Measurements from ENCODE around the gene NAXE.

DNA sequence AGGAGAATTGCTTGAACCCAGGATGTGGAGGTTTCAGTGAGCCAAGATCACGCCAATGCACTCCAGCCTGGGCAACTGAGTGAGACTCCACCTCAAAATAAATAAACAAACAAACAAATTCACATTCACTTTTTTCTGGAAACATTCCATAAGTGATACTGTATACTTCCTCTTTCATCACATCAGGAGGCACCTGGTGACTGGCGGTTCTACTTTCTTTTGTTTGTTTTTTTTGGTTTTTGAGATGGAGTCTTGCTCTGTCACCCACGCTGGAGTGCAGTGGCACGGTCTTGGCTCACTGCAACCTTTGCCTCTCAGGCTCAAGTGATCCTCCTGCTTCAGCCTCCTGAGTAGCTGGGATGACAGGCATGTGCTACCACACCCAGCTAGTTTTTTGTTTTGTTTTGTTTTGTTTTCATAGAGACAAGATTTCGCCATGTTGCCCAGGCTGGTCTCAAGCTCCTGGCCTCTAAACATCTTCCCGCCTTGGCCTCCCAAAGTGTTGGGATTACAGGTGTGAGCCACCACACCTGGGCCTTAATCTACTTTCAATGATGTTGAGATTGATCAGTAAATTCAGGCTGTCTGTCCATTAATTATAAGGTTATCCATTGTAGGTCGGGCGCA is 38.4 kb downstream of the NAXE start:
- TF ChIP-seq, protein P1, sequence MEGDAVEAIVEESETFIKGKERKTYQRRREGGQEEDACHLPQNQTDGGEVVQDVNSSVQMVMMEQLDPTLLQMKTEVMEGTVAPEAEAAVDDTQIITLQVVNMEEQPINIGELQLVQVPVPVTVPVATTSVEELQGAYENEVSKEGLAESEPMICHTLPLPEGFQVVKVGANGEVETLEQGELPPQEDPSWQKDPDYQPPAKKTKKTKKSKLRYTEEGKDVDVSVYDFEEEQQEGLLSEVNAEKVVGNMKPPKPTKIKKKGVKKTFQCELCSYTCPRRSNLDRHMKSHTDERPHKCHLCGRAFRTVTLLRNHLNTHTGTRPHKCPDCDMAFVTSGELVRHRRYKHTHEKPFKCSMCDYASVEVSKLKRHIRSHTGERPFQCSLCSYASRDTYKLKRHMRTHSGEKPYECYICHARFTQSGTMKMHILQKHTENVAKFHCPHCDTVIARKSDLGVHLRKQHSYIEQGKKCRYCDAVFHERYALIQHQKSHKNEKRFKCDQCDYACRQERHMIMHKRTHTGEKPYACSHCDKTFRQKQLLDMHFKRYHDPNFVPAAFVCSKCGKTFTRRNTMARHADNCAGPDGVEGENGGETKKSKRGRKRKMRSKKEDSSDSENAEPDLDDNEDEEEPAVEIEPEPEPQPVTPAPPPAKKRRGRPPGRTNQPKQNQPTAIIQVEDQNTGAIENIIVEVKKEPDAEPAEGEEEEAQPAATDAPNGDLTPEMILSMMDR (IDR thresholded peaks at IDR 0.05; ENCODE audit: low read length), result no peak
- no peak for TF ChIP-seq EZH2 (IDR thresholded peaks at IDR 0.05; ENCODE audit: borderline replicate concordance, low read length)
